ENCODE measurements around the gene USF3. TPM values are rescaled to one million over a fixed set of nuclear protein-coding genes. Genes with fewer than 3 reads are reported as not detected.

USF3 gene
- polyA plus RNA-seq, 2 of the 4 experiments (the other 2 are of a cell fraction) = 1.9 to 11.3 TPM

GRCh38 chr3:113695431-113695785 is 1.0 kb downstream of the USF3 start:
- WGBS (ENCODE audit: missing lambda C conversion rate) = 52% methylated on average over 8 of the region's 8 CpGs
- TF ChIP-seq CEBPB (IDR thresholded peaks at IDR 0.05) = no peak
- no peak for TF ChIP-seq PHF8 (IDR thresholded peaks at IDR 0.05; ENCODE audit: borderline replicate concordance, low read depth)
- TF ChIP-seq BCL3 (IDR thresholded peaks at IDR 0.05) = no peak
- no peak for TF ChIP-seq EHF (CRISPR knock-in tag; IDR thresholded peaks at IDR 0.05)
- no peak for TF ChIP-seq TFCP2L1 (CRISPR knock-in tag; IDR thresholded peaks at IDR 0.05)
- CTCF ChIA-PET = interaction anchor here (1.9 kb wide), 1 partner anchor 41 kb away, joined by 8 read pairs; no protein-coding TSS in a partner anchor

GRCh38 chr3:113690482-113690881 is 6.0 kb downstream of the USF3 start:
- Histone ChIP-seq H3K4me2 (no peak overlapping the region), H3K9me3 (no peaks in the 10 kb centered on the region), H3K4me1 (peaks cover 7% of the 10 kb centered on the region; the same call in 1 of the 3 replicates), H3K27ac (no peak overlapping the region), H3K4me3 (no peak overlapping the region)
- CTCF ChIA-PET = interaction anchor here (0.9 to 1.4 kb wide), 3 partner anchors 46 to 197 kb away, joined by 3 to 4 read pairs (median 3); no protein-coding TSS in a partner anchor
- ATAC-seq = no peak
- POLR2A ChIA-PET = no interaction called here
- FAIRE-seq = no peak
- no peak for DNase-seq (ENCODE audit: low read depth in 1 of 2, low spot score in 1 of 2)
- TF ChIP-seq MAZ (IDR thresholded peaks at IDR 0.05; ENCODE audit: borderline replicate concordance, low read depth, low read length) (no peak), TP53 (CRISPR knock-in tag; IDR thresholded peaks at IDR 0.05) (no peak), RAD21 (conservative IDR thresholded peaks at IDR 0.05 in 1 of 2, IDR thresholded peaks at IDR 0.05 in 1 of 2) (no peak), EHMT2 (IDR thresholded peaks at IDR 0.05; ENCODE audit: low read depth) (no peak), NPAS2 (CRISPR knock-in tag; IDR thresholded peaks at IDR 0.05; ENCODE audit: borderline replicate concordance) (no peak), RNF2 (IDR thresholded peaks at IDR 0.05; ENCODE audit: borderline replicate concordance, low read depth) (no peak), CBX2 (IDR thresholded peaks at IDR 0.05; ENCODE audit: borderline replicate concordance, low read depth) (no peak), MYC (IDR thresholded peaks at IDR 0.05; ENCODE audit: borderline replicate concordance, low read length) (no peak), CTCF (IDR thresholded peaks at IDR 0.05) (no peak), HES2 (IDR thresholded peaks at IDR 0.05) (no peak), GATA3 (IDR thresholded peaks at IDR 0.05; ENCODE audit: borderline replicate concordance) (no peak), EP300 (IDR thresholded peaks at IDR 0.05) (no peak), KDM5A (IDR thresholded peaks at IDR 0.05) (no peak), PBX3 (IDR thresholded peaks at IDR 0.05) (no peak), USF2 (IDR thresholded peaks at IDR 0.05) (no peak), EHF (CRISPR knock-in tag; IDR thresholded peaks at IDR 0.05) (no peak), FOSB (CRISPR knock-in tag; IDR thresholded peaks at IDR 0.05) (no peak)
- 91% methylated on average over 3 of the region's 3 CpGs for WGBS (ENCODE audit: missing lambda C conversion rate)

More at GRCh38 chr3:113695431-113695785, 1.0 kb downstream of the USF3 start:
- Histone ChIP-seq H3K9me3 (no peaks in the 10 kb centered on the region), H3K4me3 (peak overlapping the region; percentile 85), H3K4me2 (peak overlapping the region; percentile 88), H3K4me1 (peaks cover 19% of the 10 kb centered on the region; the same call in 2 of the 3 replicates), H3K27ac (peak overlapping the region; percentile 95 to 99)
- FAIRE-seq (no peak), DNase-seq (ENCODE audit: low read depth in 1 of 2, low spot score in 1 of 2) (no peak), ATAC-seq (no peak)
- POLR2A ChIA-PET = interaction anchor here (1.9 kb wide), 1 partner anchor 50 kb away, joined by 8 read pairs; the partner anchor contains the start of gene NAA50
